NCI-H69 (cell line): ENCODE data around the gene INS.

Experiments used
- DNase-seq: peaks from one replicate; lab custom pipeline; 2025; lab: John Stamatoyannopoulos, UW

The INS gene

GRCh38 chr11:2115308-2115707 is 45.7 kb downstream of the INS start:
- no peak for DNase-seq

GRCh38 chr11:2114430-2115241 is 46.4 kb downstream of the INS start:
- no peak for DNase-seq

- no peak for DNase-seq
Observed at GRCh38 chr11:2113776-2114175, 47.2 kb downstream of the INS start.

- no peak for DNase-seq
Observed at GRCh38 chr11:2110521-2110920, 50.5 kb downstream of the INS start.
